GM18867 (cell line): ENCODE data around the gene SNTG2.
"Not testable (repeated sequence)": the region's sequence is repeated elsewhere in the genome, so short reads cannot be mapped to it uniquely, and the experiment has no call there.

Experiments used
- ATAC-seq: cut with Tn5 transposase; IDR thresholded peaks from one replicate; pipeline ENCODE4 v1.9.1; 2021; ENCODE audit warnings: mild to moderate bottlenecking, moderate library complexity; ENCODE audit not compliant: unreplicated experiment

The SNTG2 gene

DNA sequence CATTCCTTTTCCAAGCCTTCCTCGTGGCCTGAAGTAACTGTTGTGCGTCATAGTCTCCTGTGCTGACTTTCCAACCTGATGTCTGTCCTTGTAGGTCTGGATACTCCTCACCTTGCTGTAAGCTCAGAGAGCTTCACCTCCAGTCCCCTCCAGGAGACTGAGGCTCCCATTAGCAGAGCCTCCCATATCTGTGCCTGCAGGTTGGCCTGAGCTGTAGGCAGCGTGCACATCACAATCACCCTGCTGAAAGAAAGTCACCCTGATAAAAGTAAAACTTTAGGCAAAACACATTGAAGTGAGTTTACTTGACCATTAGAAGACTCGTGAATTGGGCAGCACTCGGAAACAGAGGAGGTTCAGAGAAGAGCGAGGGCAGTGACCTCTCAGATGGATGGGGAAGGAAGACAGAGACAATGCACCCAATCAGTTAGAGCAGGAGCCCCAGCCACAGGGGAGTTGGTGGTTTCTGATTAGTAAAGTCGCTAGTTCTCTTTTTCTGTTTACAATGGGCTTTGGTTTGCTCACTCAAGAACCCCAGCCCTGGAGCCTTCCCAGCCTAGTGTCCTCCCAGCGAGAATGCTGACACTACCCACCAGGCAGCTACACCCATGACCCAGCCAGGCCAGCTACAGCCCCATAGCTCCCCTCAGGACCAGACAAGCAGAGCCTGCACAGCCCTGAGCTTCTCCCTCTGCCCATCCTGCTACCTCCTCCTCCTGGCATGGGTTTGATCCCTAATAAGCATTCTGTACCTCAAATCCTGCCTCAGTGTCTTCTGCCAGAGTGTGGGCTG, 450.5 kb downstream of the SNTG2 start:
- no peak for ATAC-seq

DNA sequence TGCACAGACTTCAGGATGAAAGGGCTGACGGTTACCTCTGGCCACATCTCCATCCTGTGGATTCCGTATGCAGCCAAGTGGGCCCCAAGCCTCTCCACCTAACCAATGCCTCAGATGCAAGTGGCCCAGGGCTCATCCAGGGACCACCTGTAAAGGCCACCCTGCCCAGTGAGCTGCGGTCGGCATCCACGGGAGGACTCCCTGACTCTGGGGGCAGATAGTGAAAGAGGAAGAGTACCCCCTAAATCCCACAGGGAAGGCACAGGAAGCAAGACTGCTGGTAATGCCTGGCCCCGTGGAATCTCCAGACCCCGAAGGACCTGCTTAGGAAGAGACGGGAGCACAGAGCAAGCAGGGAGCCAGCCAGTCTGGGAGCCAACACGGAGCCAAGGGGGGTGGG, 451.4 kb downstream of the SNTG2 start:
- no peak for ATAC-seq

DNA sequence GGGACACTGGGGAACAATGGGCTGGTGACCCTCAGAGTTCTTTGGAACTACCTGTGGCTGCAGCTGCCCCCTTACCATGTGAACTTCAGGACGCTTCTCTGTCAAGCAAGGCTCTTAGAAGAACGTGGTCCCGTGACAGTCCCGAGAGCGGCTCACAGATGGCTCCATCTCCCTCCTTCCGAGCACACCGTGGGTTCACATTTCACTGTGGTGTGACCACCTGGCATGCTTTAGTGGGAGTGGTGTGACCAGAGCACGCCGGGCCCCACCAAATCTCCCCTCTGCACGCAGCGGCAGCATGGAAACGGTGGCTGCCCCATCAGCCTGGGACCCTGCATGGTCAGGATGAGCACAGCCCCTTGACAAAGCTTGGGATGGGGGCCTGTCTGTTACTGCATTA, 452.9 kb downstream of the SNTG2 start:
- no peak for ATAC-seq

DNA sequence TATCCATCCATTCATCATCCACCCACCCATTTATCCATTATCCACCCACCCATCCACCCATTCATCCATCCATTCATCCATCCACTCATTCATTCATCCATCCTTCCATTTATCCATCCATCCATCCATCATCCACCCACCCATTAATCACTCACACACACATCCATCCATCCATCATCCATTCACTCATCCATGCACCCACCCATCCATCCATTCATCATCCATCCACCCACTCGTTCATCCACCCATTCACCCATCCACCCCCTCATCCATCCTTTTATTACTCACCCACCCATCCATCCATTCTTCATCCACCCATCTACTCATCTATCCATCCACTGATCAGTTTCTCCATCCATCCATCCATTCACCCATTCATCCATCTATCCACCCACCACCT, 454.5 kb downstream of the SNTG2 start:
- ATAC-seq: no peak

DNA sequence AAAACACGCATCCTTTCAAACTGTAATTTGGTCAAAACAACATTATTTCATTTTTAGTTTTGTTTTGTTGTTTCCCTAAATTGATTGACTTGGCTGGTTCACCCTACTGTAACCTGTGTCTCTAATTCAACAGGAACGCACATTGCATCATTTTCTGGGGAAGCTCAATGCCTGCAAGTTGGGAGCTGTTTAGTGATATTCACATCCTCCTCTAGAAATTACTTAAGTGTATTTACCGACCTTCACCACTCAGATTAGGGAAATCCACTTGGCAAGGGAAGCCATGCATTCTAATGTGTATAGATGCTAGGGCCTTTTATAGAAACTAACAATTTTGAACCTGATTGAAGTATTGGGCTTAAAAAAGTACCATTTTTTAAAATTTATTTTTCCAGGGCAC, 455.3 kb downstream of the SNTG2 start:
- ATAC-seq: no peak

DNA sequence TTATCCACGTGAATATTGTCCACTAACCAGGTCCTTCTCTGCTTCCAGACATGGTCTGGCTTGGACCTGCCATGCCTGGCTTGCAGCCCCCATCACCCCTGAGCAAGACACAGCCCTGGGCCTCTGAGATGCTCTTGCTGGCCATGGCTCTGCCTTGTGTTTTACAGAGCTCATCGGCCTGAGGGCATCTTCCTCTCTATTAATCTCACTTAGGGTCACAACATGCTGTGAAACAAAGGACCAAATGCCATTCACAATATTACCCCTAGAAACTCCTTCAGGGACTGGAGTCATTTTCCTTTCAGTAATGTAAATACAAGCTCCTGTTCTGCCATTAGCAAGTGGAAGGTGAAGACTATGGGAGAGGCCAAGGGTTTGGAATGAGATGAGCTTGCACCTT, 455.8 kb downstream of the SNTG2 start:
- ATAC-seq: no peak

DNA sequence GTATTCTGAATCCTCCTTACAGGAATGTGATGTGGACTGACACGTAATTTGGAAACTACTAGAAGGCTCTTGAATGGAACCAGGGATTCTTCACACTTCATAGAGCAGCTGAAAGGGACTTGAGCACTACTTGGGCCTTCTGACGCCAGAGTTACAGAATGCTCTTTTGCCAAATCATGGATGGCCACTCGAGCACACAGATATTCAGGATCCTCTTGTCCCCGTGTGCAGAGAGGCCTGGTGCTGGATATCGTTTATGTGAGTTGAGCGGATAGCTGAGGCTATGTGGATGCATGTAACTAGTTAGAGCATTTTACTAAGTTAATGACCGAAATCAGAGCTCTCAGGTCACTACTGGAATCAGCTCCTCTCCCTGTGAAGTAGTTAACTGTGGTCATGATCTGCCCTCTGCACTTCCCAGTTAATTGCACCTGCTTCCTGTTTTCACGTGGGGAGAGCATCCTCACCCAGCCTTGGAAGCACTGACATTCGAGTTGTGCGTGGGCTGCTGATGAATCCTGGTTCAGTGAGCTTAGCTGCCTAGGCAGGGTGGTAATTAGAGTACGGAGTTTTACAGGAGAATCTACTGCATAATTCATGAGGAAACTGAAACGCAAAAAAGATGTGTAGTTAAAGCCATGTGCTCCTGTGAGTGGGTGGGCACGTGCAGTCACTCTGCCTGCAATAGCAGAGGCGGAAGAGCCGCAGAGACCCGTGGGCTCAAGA, 457.5 kb downstream of the SNTG2 start:
- ATAC-seq: no peak

DNA sequence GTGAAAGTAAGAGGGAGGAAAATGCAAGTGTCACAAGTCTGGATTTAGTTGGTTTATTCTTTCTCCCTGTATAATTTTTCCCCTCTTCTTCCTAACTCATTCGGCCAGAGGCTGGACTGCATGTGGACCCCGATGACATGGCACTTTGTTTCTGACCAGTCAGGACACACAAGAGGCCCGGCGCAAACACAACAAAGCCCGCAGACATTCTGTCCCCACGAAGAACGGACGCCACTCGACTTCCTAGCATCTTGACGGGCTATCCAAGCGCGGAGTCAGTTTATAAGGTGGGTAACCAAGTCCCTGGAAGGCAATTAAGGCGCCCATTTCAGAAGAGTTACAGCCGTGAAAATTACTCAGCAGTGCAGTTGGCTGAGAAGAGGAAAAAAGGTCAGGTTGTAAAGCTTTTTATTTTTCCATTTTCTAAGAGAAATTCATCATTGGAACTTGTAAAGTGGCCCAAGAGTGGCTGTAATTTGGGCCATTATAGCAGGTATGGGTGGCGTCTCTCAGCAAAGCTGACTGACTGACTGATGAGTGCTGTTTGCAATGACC, 462.6 kb downstream of the SNTG2 start, which contains the start of gene TPO:
TSS of gene TPO (plus strand) at position 308 of the 555 bp plus-strand sequence. CDS start 946 bp downstream, outside the sequence.
- ATAC-seq: no peak

DNA sequence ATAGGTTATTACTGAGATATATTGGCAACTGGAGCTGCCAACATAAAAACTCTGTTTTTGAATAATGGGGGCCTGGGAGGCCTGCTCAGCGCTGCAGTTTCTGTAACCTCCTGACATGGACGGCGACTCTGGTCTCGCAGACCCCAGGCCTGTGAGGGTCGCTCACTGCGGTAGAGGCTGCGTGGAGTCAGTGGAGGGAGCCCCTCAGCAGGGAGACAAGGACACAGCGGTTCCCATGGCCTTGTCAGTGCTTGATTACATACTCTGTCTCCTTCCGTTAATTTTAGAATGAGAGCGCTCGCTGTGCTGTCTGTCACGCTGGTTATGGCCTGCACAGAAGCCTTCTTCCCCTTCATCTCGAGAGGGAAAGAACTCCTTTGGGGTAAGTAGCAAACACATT, 463.5 kb downstream of the SNTG2 start:
- ATAC-seq: no peak

DNA sequence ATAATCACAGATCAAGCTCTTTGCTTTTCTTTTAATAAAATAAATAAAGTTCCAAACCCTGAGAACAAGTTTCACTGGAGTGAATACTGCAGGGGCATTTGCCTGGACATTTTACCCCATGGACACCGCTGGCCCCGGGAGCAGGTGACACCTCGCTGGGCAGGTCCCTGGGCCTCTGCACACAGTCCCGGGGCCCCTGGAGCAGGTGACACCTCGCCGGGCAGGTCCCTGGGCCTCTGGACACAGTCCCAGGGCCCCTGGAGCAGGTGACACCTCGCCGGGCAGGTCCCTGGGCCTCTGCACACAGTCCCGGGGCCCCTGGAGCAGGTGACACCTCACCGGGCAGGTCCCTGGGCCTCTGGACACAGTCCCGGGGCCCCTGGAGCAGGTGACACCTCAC, 464.3 kb downstream of the SNTG2 start:
- ATAC-seq: not testable (repeated sequence)

DNA sequence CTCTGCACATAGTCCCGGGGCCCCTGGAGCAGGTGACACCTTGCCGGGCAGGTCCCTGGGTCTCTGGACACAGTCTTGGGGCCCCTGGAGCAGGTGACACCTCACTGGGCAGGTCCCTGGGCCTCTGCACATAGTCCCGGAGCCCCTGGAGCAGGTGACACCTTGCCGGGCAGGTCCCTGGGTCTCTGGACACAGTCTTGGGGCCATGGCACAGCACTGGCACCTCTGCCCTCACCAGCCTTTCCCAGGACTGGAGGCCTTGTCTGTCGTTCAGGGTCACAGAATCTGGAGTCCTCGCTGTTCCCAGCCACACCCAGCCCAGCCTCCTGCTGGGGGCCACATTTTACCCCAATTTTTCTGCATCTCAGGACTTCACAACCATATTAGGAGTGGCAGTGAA, 464.9 kb downstream of the SNTG2 start:
- no peak for ATAC-seq
